RCC 7860 (cell line): ENCODE data around the gene LAMP5.

ENCODE experiments used
- DNase-seq: peaks from one replicate; pipeline ENCODE4 v3.0.0-alpha.2; 2015; ENCODE audit warnings: low spot score
- FAIRE-seq: peaks from 2 replicates; lab custom pipeline; 2012; peaks lifted over from hg19 to GRCh38; lab: Jason Lieb, UNC

LAMP5 gene

DNA sequence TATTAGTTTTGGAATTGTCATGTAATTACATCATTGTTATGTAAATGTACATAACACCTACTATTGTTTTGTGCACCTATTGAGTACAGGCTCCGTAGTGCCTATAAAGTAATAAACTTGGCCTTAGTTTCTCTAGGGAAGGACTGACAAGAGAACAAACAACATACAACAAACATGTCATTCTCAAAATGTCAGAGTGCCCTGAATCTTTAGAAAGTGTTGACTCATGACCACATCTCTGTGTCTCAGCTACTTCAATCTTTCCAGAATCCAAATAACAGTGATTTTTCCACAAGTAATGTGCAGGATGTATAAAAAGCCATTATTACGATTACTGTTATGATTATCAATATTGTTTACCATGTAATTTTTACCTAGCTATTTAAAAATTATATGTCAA is 17.2 kb downstream of the LAMP5 start:
- no peak for DNase-seq
- FAIRE-seq, result no peak

DNA sequence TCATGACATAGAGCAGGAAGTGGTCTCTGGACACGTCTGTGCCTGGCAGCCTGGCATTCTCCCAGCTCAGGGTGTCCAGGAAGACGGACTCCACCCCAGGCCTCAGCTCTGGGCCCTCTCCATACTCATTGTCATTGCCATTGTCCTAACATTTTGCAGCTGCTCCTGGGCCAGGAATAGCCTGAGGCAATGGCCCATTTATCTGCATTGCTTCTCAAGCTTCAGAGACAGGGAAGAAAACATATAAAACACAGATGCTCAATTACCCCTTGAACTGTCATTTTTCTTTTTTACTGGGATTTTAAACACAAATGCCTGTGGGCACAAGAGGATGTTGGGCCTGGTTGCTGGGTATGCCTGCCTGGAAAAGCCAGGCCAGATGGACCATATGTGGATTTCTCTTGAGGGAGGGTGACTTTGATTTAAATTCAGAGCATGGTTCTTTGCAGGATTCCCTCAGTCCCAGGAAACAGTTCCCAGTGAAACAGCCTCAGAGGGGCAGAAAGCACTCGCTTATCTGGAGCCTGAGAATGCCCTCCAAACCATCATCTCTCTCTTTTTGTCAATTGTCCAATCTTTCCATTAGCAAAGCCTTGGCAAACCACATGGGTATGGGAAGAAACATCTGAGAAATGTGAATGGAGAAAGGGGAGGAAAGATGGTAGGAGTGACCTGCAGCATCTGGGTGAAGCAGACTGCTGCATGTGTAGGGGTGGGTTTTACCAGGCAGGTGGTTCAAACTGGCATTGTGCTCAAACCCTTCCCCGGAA is 17.9 kb downstream of the LAMP5 start:
- DNase-seq (no peak), FAIRE-seq (no peak)

DNA sequence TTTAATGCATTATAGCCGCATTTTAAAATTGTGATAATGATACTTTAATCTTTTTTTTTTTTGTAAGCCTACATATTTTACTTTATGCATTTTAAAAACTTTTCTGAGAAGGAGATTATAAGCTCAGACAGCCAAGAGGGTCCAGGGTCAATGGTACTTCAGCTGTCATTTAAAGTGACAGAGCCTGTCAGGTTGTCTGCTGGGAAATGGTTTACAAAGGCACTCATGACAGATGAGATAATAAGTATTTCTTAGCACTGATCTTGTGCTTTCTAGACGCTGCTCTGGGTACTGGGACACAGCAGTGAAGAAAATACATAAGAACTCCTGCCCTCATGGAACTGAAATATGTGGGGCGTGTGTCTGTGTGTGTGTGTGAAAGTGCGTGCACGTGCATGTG is 19.6 kb downstream of the LAMP5 start:
- no peak for FAIRE-seq
- DNase-seq, result no peak

DNA sequence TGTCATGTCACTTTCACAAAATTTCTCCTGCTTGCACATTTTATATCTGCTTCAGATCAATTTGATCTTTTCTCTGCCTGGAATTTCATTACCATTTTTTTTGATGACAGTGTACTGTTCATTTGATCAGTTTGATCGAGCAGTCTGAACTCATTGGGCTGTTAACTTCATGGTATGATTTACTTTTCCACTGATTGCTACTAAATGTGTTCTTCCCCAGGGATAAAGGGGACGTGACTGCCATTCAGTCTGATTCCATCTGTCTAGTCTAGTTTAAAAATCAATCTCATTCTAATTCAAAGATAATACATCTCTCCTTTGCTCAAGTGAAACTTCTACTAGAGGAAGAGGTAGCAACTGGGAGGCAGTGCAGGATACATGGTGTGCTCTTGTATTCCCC is 21.1 kb downstream of the LAMP5 start:
- DNase-seq (no peak), FAIRE-seq (no peak)

DNA sequence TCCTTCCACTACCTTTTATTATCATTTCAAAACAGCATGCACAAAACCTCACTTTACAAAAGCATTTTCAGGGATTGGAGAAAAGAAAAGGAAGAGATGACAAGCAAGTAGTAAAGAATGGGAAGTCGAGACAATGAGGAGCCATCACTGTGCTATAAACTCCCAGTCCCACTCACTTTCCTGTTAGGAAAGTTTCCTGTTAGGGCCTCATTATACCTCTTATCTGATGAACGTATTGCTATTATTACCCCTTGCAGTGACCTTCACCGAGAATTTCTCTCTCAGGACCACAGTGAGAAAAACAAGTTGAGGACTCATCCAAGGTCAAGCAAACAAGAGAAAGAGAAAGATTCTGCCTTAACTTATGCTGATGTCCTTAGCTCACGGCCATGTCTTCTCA is 28.8 kb downstream of the LAMP5 start:
- no peak for DNase-seq
- FAIRE-seq, result no peak

DNA sequence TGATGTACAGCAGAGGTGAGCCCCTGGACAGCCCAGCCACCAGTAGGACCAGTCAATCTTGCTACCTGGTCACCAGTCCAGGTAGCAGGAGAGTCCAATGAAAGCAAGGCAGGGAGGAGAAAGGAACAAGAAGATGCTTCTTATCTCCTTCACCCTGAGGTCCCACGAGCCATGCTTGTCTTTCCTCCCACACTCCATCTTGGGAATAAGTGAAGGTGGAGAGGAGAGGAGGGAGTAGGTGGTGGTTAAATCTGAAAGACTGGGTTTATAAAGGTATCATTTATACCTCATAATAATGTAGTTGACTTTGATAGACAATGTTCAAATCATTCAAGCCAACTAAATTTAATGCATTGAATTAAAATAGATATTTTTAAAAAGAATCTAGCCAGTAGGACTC is 35.9 kb downstream of the LAMP5 start:
- no peak for FAIRE-seq
- no peak for DNase-seq

DNA sequence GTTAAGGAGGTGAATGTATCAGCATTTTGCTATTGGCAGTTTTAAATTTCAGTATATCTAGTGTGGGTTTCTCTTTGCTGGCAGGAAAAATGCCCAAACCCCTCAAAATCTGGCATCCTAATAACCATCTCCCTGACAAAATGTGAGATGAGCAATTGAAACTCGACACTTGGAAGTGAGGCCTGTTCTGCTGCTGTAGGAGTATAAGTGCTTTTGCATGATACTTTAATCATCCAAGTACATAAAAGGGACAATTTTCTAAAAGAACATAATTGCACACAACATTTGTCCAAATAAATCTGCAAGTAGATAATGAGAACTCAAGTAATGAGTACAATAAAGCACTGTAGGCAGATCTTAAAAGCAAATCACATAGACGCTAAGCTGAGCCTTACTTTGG is 36.5 kb downstream of the LAMP5 start:
- no peak for FAIRE-seq
- DNase-seq, result no peak

DNA sequence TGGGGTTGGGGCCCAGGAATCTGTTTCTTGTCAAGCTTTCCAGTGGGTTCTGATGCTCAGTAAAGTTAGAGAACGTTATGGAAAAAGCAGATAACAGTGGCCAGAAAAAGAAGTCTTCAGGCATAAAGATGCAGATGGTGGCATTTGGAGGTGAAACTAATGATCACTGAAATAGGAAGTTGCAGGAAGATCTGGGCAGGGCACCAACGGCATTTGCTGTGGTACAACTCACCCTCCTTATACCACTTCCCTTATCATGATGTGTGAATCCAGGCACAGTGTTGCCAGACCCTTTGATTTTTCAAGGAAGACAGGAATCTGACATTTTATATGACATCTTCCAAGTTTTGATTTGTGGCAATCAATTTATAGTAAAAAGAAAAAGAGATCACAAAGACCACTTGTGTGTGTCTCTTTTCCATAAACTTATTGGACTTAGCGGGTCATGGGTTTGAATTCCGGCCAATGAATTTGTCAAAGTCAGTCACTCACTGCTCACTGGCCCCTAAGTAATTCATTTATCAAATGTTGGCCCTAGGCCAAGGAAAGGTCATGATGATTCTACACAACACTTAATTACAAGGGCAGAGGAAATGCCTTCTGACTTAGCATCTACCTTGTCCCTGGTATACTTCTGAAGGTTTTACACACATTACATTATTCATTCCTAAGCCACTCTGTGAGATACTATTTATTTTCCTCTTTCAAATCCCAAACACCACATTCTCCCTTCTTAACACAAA is 37.6 kb downstream of the LAMP5 start:
- DNase-seq, result peak; percentile 60
- peak; percentile 71 for FAIRE-seq

DNA sequence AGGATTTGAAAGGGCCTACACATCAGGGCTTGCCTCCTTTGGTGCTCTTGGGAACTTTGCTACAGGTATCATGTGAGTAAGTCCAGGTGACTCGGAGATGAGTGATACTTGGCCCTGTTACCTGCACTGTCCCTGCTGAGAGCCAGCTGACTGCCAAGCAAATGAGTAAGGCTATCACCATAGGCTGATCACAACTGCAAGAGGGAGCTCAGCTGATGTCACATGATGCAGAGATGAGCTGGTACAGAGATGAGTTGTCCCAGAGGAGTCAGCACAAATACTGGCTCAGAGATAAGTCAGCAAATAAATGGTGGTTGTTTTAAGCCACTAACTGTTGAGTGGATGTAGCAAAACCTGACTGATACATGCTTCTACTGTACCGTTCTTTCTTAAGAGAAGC is 41.4 kb downstream of the LAMP5 start:
- no peak for FAIRE-seq
- DNase-seq, result peak; percentile 65

DNA sequence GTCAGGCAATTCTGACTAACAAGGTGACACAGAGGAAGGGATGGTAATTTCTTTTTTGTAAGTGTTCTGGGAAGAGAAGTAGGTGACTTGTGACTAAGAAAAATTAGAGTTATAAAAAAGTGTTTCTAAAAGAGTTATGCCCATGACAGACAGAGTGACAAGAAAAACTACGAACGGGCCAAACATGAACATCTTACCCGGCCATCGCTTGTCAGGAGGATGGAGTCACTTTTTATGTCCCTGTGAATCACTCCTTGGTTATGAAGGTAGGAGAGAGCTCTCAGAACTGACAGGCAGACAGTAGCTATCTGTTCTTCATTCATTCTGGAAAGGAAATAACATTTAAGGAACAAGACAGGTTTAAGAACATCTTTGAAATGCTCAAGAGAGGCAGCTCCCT is 43.0 kb downstream of the LAMP5 start:
- FAIRE-seq, result no peak
- no peak for DNase-seq

DNA sequence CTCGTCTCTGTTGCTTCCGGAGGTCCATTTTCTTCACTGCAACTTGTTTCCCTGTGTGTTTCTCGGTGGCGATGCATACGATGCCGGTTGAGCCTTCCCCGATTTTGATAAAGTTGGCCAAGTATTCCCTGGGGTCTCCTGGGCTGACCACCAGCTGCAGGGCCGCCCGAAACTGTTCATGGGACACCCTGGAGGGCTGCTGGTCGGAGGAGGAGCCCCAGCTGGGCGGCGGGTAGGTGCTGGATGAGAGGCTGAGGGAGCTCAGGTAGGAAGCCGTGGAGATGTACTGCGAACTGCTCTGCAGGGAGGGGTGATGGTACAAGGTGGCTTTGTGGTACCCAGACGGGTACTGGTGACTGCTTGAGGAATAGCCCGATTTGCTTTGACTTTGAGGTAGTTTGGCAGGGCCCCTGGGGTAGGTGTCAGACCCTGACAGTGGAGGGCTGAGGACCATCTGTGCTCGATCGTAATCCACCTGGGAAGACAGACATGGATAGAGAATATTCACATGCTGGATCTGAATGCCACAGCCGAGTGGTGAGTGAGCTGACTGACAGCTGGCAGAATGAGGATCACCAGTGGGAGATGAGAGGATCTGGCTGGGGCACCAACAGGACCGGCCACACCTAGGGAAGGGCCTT is 51.6 kb downstream of the LAMP5 start:
- no peak for DNase-seq
- no peak for FAIRE-seq

DNA sequence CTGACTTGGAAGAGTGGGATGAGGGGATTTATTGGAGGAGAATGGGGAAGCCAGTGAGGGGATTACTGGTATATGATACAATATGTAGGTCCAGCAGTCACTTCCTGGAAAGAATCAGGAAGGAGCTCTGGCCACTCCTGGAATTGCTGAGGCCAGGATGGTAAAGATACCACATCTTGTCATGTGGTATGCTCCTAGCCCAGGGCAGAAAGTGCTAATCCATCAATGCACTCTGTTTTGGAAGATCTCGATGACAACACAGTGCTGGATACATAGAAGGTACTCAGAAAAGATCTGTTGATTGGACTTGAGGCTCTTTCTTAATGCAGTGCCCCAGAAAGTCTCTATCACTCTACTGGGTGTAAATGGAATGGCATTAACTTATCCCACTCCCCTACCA is 52.6 kb downstream of the LAMP5 start:
- FAIRE-seq (no peak), DNase-seq (no peak)

DNA sequence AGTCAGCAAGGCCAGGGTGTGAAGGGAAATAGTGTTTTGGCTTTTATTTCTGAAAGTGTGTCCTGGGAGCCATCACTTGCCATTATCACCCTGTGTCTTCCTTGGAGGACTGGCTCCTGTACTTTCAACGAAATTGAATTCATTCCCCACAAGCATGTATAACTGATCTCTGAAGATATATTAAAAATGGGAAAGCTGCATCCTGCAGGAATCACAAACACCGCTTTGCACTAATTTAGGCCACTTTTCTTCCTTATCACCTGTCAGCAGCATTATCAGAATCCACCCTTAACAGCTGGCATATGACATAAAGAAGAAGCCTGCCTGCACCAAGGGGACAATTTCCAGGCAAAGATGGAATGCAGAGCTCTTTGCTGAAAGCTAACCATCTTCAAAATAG is 56.2 kb downstream of the LAMP5 start:
- DNase-seq, result no peak
- FAIRE-seq, result no peak

DNA sequence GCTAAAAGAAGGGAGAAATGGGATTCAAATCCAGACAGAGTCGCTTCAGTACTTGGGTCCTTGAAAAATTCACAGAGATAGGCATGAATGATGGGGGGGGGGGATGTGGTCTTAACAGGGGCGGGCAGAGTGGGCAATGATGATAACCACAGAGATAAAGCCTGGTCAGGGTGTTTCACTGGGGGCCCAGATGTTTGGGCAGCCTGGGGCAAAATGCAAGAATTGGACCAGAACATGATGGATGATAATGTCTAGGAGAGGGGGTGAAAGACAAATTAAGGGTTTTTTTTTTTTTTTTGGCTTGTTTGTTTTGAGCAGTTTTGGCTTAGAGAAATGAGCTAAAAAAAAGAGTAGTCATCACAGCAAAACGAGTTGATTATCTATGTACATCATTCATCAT is 57.4 kb downstream of the LAMP5 start:
- FAIRE-seq, result no peak

DNA sequence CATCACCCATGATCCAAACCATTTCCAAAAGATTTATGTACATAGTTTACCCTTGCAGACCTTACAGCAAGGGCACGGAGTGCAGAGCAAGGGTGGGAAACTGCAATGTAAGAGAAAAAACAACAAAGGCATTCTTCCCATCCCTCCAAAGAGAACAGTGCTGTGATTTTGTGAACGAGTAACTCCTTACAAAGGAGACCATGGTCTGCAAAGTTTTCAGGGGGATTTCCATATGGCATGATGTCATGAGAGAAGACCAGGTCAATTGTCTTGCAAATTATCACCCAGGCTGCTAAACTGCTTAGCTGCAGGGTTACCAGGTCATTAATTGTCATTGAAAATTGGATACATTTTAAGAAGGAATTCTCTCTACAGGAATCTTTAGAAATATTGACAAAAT is 58.3 kb downstream of the LAMP5 start:
- DNase-seq, result no peak
- FAIRE-seq, result no peak

More for the DNA sequence above, 57.4 kb downstream of the LAMP5 start:
- no peak for DNase-seq

DNA sequence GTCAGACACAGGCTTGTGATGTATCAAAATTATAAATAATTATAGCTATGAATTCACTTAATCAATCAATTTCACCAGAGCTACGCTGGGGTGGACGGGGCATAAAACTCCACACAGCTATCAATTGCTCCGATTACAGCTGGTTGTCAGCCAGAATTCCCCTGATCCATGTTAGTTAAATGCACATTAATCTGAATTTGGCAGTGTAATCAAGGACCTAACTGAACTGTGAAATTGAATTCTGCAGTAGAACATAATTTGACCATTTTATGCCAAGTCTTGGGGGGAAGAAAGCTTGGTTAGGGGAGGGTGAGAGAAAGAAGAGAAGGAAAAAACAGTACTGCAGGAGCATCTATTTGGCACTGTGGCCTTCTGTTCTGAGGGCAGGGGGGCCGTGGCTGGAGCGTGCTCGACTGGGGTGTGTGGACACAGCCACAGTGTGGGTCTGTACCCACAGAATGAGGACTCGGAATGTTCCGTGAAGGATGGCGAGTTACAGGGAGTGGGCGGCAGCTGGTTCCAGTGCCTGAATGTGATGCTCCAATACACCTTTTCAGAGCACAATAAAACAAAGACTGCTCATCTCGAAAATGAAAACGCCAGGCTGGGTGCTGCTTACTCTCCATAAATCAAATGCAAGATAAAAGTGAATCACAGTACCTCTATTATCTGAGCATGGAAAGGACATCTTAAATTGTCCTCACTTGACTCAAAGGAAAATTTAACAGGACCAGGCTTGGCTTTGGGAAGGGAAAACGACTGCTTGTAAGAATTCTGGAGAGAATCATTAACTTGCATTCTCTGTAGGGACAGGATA is 59.2 kb downstream of the LAMP5 start:
- DNase-seq, result no peak
- FAIRE-seq, result no peak

DNA sequence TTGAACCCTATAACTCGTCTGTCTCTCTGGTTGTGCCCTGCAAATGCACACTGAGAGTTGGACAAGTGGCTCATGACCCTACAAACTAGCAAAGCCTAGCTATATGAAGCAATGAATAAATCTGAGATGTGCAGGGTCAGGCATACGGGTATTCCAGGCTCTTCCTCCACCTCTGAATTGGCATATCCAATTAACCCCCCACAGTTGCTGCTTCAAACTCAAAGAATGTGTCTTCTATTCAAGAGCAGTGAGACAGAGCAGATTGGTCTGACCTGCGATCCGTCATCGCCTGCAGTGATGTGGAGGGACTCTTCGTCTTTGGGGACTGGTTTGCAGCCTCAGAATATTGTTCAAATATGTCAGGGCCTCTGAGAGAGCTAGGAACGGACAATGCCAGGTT is 59.8 kb downstream of the LAMP5 start:
- FAIRE-seq (no peak), DNase-seq (no peak)

DNA sequence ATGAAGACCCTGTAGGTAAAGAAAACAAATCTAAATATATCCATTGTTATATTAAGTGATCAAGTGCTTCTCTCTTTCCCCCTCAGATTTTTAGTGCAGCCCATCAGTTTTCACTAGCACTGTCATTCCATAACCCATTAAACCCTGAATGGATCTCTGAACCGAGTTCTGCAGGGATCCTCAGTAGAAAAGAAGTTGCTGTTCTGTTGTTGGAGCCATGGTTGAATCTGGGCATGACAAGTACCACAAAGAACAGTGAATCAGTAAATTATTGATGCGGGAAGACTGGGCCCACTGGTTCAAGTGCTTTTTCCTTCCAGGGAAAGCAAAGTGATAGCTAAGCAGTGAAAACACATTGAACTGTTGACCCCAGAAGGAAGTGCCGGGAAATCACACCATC is 60.4 kb downstream of the LAMP5 start:
- no peak for DNase-seq
- no peak for FAIRE-seq

DNA sequence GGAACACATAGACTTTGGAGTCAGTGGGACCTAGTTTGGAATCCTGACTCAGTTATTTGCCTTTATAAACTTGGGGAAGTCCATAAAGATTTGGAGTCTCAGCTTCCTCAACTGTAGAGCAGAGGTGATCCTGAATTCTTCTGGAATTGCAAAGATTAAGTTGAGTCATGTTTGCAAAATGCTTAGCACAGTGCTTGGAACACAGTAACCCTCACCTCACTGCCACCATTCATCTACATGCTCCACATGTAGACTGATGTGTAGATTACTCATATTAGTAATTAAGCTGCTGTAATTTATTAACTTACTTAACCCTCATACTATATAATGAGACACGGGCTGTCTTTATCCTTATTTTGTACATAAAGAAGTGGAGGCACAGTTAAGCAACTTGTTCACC is 61.4 kb downstream of the LAMP5 start:
- DNase-seq, result no peak
- FAIRE-seq, result no peak

DNA sequence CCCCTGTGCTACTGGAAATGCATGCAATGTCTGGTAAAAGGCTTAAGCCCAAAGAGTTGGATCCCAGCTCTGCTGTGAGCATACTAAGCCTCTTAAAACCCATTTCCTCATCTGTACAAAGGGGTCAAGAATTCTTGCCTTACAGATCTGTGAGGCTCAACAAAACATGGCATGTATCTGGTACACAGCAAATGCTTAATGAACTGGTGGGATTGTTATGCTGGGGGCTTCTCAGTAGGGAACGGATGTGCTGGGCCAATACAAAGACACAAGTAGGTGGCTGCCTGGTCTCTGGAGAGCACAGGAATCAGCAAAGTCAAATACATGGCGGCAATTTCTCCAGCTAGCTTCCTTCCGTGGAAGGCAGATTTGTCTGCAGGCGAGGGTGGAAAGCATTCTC is 62.3 kb downstream of the LAMP5 start:
- DNase-seq (no peak), FAIRE-seq (no peak)

DNA sequence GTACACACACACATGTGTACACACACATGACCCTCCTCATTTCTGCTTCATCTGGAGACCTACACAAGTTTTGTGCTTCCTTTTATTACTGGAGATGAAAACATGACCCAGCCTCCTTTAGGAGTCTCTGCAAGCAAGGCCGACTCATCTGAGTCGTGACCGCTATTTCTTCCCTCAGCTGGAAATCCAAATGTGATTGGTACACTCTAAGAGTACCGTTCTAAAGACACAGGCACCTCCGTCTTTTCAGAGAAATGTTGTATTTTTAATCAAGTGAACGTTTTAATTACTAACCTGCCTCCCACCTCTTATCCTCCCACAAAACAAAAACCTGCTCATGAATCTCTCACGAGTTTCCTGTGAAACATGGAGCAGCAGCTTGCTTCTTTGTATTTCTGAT is 63.0 kb downstream of the LAMP5 start:
- DNase-seq (no peak), FAIRE-seq (no peak)
